ENCODE data around the gene AFG3L2. TPM values are rescaled to one million over a fixed set of nuclear protein-coding genes. Genes with fewer than 3 reads are reported as not detected.

AFG3L2 gene
- total RNA-seq, 1 experiment from 2014 or later = 132 TPM

GRCh38 chr18:12301263-12302005, 75.6 kb downstream of the AFG3L2 start:
- no peak for DNase-seq (ENCODE audit: low read depth, low spot score)
- in situ Hi-C loops (cut with HindIII; ENCODE audit: low pct_unique_long_range_greater_than_20kb, low sequenced_read_pairs) = no loop called here

GRCh38 chr18:12299862-12300261, 77.2 kb downstream of the AFG3L2 start:
- in situ Hi-C loops (cut with HindIII; ENCODE audit: low pct_unique_long_range_greater_than_20kb, low sequenced_read_pairs) = no loop called here
- no peak for DNase-seq (ENCODE audit: low read depth, low spot score)

GRCh38 chr18:12296457-12296856, 80.6 kb downstream of the AFG3L2 start:
- DNase-seq (ENCODE audit: low read depth, low spot score) = no peak
- in situ Hi-C loops (cut with HindIII; ENCODE audit: low pct_unique_long_range_greater_than_20kb, low sequenced_read_pairs) = no loop called here

GRCh38 chr18:12296087-12296403, 81.0 kb downstream of the AFG3L2 start:
- in situ Hi-C loops (cut with HindIII; ENCODE audit: low pct_unique_long_range_greater_than_20kb, low sequenced_read_pairs) = no loop called here
- DNase-seq (ENCODE audit: low read depth, low spot score) = no peak

GRCh38 chr18:12295389-12296086, 81.5 kb downstream of the AFG3L2 start:
- no peak for DNase-seq (ENCODE audit: low read depth, low spot score)
- in situ Hi-C loops (cut with HindIII; ENCODE audit: low pct_unique_long_range_greater_than_20kb, low sequenced_read_pairs) = no loop called here

- in situ Hi-C loops (cut with HindIII; ENCODE audit: low pct_unique_long_range_greater_than_20kb, low sequenced_read_pairs) = no loop called here
- no peak for DNase-seq (ENCODE audit: low read depth, low spot score)
Measured at GRCh38 chr18:12293831-12294230, 83.2 kb downstream of the AFG3L2 start.

- DNase-seq (ENCODE audit: low read depth, low spot score) = no peak
- in situ Hi-C loops (cut with HindIII; ENCODE audit: low pct_unique_long_range_greater_than_20kb, low sequenced_read_pairs) = no loop called here
Measured at GRCh38 chr18:12291690-12292089, 85.3 kb downstream of the AFG3L2 start.

GRCh38 chr18:12291161-12291560, 85.9 kb downstream of the AFG3L2 start:
- in situ Hi-C loops (cut with HindIII; ENCODE audit: low pct_unique_long_range_greater_than_20kb, low sequenced_read_pairs) = no loop called here
- DNase-seq (ENCODE audit: low read depth, low spot score) = no peak

GRCh38 chr18:12290086-12290485, 86.9 kb downstream of the AFG3L2 start:
- in situ Hi-C loops (cut with HindIII; ENCODE audit: low pct_unique_long_range_greater_than_20kb, low sequenced_read_pairs) = no loop called here
- no peak for DNase-seq (ENCODE audit: low read depth, low spot score)

GRCh38 chr18:12288403-12288755, 88.6 kb downstream of the AFG3L2 start:
- in situ Hi-C loops (cut with HindIII; ENCODE audit: low pct_unique_long_range_greater_than_20kb, low sequenced_read_pairs) = no loop called here
- DNase-seq (ENCODE audit: low read depth, low spot score) = no peak

GRCh38 chr18:12287684-12288402, 89.2 kb downstream of the AFG3L2 start:
- in situ Hi-C loops (cut with HindIII; ENCODE audit: low pct_unique_long_range_greater_than_20kb, low sequenced_read_pairs) = no loop called here
- DNase-seq (ENCODE audit: low read depth, low spot score) = no peak

GRCh38 chr18:12287131-12287681, 89.8 kb downstream of the AFG3L2 start:
- no peak for DNase-seq (ENCODE audit: low read depth, low spot score)

GRCh38 chr18:12283666-12284065, 93.4 kb downstream of the AFG3L2 start:
- DNase-seq (ENCODE audit: low read depth, low spot score) = no peak
- in situ Hi-C loops (cut with HindIII; ENCODE audit: low pct_unique_long_range_greater_than_20kb, low sequenced_read_pairs) = no loop called here

More at GRCh38 chr18:12287131-12287681, 89.8 kb downstream of the AFG3L2 start:
- in situ Hi-C loops (cut with HindIII; ENCODE audit: low pct_unique_long_range_greater_than_20kb, low sequenced_read_pairs) = no loop called here

GRCh38 chr18:12283256-12283655, 93.8 kb downstream of the AFG3L2 start:
- peak; percentile 23 for DNase-seq (ENCODE audit: low read depth, low spot score)
- in situ Hi-C loops (cut with HindIII; ENCODE audit: low pct_unique_long_range_greater_than_20kb, low sequenced_read_pairs) = no loop called here

- DNase-seq (ENCODE audit: low read depth, low spot score) = no peak
- in situ Hi-C loops (cut with HindIII; ENCODE audit: low pct_unique_long_range_greater_than_20kb, low sequenced_read_pairs) = no loop called here
Measured at GRCh38 chr18:12282442-12283039, 94.5 kb downstream of the AFG3L2 start.

- in situ Hi-C loops (cut with HindIII; ENCODE audit: low pct_unique_long_range_greater_than_20kb, low sequenced_read_pairs) = no loop called here
- no peak for DNase-seq (ENCODE audit: low read depth, low spot score)
Measured at GRCh38 chr18:12281861-12282260, 95.2 kb downstream of the AFG3L2 start.

GRCh38 chr18:12279781-12280531, 97.1 kb downstream of the AFG3L2 start:
- in situ Hi-C loops (cut with HindIII; ENCODE audit: low pct_unique_long_range_greater_than_20kb, low sequenced_read_pairs) = no loop called here
- DNase-seq (ENCODE audit: low read depth, low spot score) = no peak
